GM12874 (cell line): ENCODE measurements around the gene CDH26.

Experiments
- TF ChIP-seq, protein P1 (sequence below): IDR thresholded peaks from 2 replicates; pipeline ENCODE4 v1.5.1; 2011; ENCODE audit warnings: low read depth, mild to moderate bottlenecking, control low read depth, low read length, moderate library complexity; ENCODE audit not compliant: insufficient read depth

The CDH26 gene

DNA sequence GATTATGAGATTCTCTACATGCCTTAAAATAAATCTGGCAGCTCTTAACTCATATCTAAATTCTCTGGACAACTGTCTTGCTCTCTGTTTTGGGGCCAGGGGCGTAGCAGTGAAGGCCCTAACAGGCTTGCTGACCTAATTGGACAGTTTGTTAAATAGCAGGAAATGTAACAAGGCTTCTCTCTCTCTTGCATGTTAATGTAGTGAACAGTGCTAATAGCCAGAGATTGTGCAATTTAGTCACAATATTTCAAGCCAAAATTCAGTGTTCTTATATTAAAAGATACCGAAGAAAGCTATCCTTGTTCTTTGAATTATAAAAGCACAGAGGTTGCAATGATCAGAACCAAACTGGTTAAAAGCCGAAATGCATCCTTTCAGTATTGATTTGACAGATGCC, 21.1 kb upstream of the CDH26 start:
- TF ChIP-seq, protein P1, sequence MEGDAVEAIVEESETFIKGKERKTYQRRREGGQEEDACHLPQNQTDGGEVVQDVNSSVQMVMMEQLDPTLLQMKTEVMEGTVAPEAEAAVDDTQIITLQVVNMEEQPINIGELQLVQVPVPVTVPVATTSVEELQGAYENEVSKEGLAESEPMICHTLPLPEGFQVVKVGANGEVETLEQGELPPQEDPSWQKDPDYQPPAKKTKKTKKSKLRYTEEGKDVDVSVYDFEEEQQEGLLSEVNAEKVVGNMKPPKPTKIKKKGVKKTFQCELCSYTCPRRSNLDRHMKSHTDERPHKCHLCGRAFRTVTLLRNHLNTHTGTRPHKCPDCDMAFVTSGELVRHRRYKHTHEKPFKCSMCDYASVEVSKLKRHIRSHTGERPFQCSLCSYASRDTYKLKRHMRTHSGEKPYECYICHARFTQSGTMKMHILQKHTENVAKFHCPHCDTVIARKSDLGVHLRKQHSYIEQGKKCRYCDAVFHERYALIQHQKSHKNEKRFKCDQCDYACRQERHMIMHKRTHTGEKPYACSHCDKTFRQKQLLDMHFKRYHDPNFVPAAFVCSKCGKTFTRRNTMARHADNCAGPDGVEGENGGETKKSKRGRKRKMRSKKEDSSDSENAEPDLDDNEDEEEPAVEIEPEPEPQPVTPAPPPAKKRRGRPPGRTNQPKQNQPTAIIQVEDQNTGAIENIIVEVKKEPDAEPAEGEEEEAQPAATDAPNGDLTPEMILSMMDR: no peak

DNA sequence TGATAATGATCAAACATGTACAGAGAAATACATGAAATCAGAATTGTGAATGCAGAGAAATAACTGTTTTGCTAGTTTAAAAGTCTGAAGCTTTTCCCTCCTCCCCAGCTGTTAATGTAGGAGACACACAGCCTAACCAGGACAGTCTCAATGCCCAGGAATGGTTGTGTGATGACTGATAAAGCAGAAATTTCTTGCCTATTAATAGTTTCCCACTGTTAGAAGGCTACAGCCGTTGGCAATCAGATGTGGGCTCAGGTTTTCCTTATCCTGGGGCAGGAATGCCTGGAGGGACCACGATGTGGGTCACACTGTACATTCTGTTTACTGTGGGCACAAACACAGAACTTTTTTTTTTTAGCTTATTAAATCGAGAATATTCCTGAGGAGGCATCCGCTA, 20.0 kb upstream of the CDH26 start:
- TF ChIP-seq, protein P1: no peak

DNA sequence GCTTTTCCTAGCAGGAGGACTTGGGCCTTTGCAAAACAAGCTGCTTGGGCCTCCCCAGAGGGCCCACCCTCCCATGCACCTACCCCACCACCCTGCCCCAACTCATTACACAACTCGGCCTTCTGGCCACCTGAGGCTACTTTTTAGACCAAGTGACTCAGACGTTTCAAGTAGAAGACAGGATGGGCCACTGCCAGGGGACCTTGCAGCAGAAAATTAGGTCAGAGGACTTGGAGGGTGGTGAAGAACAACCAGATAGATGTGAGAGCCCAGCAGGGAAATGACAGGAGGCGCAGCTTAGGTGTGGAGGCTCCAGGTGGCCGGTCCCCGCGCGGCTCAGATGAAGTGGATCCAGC, 19.5 kb upstream of the CDH26 start:
- TF ChIP-seq, protein P1: no peak

DNA sequence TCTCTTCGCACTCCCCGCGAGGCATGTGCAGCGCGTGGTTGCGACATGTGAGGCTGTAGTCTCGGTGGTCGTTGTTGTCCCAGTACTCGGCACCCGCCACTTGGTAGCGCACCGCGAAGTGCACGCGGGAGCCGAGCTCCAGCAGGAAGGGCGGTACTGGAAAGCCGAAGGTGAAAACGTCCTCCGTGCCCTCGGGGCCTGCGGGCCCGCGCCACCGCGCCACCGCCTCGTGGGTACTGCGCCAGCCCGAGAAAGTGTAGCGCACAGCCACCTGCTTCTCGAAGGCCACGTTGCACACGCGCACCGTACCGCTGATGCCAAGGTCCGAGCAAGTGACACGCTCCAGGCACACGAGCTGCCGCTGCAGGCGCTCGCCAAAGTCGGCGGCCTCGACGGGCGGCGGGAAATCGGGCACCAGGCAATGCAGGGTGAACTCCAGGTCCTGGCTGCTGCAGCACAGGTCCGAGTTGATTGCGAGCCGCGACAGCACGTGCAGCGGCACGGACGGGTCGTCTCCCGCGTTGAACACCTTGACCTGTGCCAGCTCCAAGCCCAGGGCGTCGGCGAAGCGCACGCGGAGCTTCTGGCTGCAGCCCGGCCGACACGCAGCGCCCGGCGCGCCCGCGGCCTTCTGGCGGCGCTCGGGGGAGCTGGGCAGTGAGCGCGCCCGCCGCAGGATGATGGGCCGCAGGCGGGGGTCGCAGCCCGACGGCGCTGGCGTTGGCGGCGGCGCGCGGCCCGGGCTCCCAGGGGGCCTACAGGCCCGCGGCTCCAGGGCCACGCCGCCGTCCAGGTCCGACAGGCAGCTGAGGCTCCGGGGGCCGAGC, 19.0 kb upstream of the CDH26 start:
- TF ChIP-seq, protein P1: no peak

GRCh38 chr20:59939879-59940128, 18.4 kb upstream of the CDH26 start:
- TF ChIP-seq, protein P1: no peak

DNA sequence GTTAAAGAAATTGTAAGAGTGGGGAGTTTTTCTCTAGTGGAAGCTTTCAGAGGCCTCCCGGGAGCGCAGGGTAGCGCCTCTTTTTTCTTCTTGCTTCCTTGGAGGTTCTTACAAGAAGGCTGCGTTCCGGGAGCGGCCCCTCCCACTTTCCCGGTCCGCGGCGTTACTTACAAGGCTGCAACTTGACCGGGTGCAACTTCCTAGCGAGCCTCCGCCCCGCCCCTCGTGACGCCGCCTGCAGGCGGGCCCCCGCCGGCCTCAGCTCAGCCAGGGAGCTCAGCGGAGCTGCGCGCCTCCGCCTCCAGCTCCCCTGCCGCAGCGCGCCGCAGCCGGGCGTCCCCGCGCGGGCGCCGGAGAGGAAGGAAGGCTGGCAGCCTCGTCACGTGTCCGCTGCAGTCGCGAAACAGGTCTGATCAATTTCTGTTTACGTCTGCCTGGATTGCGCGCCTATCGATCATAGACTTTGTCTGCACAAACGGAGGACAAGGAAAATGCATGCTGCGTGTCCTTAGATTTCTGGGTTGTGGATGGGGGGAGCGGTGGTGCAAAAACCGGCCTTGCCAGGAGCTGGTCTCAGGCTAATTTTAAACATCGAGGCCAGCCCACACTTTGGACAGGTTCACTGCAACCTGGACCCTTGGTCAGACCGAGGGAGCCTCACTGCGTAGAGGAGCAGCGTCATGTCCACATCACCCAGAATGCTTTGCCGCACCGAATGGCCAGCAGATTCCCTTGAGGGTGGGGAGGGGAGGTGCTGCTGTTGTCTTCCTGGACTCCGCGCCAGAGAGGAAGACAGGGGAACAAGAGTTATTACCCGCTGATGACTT, 17.9 kb upstream of the CDH26 start, which contains the start of the genes FAM217B and PPP1R3D:
FAM217B (plus strand) TSS at position 261 of the 827 bp plus-strand sequence. CDS start 3,555 bp downstream, outside the sequence.
PPP1R3D (minus strand) TSS at position 177 of the 827 bp plus-strand sequence. CDS start 374 bp downstream, outside the sequence.
- TF ChIP-seq, protein P1: 0 out of 2 replicates have a peak, but pooled peaks have one; percentile 20

DNA sequence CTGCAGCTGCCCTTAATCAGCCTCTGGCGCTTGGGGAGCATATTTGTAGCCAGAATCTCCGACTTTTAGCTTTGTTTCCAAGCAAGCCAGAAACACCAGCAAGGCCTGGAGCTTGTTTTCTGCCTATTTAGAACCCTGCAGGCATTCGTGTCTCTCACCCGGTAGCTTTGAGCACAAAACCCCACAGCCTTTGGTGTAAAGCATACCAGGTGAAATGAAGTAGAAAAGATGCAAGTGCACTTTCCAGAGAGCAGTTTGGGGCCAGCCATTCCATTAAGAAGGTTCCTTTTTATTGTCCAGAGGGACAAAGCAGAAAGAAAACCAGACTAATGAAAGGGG, 17.3 kb upstream of the CDH26 start:
- TF ChIP-seq, protein P1: no peak
